ENCODE data around the gene CAPNS2.

Gene CAPNS2
- total RNA-seq: 0 to 0.04 (median 0) reads per million in 3 experiments

DNA sequence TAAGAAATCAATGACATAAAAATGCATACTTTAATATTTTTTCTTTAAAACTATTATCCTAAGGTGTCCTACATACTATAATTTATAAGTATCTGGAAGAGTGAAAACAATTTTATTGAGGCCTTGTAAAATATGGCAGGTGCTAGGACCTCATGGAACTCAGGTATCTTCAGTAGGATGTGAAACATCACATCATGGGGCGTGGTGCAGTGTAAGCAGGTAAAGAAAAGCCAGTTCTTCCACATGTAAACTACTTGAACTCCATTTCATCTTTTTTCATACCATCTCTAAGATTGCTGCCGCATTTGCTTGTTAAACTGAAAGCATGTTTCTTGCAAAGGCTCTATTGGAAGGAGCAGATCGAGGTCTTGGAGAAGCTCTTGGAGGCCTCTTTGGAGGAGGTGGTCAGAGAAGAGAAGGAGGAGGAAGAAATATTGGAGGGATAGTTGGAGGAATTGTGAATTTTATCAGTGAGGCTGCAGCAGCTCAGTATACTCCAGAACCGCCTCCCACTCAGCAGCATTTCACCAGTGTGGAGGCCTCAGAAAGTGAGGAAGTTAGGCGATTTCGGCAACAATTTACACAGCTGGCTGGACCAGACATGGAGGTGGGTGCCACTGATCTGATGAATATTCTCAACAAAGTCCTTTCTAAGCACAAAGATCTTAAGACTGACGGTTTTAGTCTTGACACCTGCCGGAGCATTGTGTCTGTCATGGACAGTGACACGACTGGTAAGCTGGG lies at the start of gene CAPNS2:
Gene CAPNS2, plus strand, starts transcription at position 253 of the 744 bp plus-strand sequence. Its CDS starts 73 bp downstream, at position 326.
- DNase-seq: no peak

DNA sequence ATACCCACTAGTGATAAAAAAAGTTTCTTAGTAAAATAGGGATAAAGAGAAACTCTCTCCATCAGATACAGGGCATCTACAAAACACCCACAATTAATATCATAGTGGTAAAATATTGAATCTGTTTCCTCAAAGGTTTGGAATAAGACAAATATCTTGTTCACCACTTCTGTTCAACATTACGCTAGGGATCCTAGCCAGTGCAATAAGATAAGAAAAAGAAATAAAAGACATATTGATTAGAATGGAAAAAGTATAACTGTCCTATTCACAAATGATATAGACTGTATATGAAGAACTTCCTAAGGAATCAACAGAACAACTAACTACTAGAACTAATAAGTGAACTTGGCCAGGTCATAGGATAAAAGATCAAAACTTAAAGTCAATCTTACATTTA lies 44.7 kb upstream of the CAPNS2 start:
- DNase-seq: no peak

DNA sequence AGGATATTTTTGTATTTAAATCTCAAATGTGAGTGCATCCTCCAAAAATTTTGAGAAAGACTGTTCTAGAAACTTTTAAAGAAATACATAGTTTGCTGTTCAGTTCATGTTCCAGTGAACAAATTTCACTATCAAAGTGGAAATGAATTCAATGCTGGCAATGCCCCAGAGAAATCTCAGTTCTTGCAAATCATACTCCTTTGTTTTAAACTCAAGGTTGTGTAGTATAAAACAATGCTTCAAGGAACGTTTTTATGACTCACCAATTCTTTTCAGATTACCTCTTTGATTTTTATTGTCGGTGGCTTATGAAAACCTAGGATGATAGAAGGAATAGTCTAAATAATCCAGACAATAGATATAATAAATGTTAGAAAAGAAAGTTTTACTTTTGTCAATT lies 40.0 kb upstream of the CAPNS2 start:
- DNase-seq: no peak

DNA sequence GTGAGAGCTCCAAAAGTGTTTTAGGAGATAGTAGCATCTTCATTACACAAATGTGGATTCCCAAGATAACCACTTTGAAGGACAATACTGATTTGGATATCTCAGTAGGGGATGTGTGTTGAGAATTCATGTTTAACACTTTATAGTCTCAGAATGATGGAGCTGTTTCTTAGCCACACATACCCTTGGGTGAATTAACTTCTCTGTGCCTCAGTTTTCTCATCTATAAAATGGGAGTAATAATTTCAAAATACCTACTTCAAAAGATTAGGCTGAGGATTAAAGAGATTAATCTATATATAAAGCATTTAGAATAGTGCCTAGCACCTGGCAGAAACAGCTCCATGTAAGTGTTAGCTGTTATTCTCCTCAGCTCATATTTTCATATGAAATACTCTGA lies 38.6 kb upstream of the CAPNS2 start:
- no peak for DNase-seq

DNA sequence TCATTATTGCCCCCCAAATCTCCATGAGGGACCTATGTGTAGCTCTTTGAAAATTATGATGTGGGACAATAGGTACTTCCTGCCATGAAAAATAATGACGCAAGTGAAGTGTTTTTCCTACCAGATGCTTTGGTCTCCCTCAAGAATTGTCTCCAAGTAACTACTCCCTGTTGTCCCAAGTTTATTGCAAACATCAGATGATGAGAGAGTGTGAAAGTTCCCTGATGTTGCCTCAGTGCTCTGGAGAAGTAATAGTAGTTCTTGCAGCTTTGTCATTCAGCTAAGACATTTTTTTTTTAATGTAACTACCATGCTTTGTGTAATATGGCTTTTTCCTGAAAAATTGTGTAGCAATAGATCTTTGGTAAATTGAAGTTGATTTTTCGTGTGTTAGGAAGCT lies 37.5 kb upstream of the CAPNS2 start:
- DNase-seq: no peak

DNA sequence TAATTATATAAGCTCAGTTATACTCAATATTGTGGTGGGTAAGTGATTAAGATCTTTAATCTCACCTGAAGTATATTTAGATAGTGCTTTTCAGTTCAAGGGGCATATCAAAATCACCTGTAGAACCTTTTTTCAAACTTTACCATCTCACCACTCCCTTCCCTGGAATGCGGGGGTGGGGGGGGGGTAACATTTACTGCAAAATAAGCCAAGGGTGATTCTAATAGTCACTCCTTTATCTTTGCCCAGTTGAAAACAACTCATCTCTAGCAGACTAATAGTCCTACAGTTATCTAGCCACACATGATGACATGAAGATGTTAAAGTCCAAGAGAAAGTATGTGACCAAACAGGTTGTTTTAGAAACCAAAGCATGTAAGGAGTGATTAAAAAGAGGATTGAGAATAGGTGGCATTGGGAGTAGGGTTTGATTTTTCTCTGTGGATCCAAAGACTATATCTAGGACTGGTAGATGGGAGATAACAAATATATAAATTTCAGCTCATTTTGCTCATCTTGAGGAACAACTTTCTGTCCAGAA lies 36.1 kb upstream of the CAPNS2 start:
- DNase-seq: no peak

DNA sequence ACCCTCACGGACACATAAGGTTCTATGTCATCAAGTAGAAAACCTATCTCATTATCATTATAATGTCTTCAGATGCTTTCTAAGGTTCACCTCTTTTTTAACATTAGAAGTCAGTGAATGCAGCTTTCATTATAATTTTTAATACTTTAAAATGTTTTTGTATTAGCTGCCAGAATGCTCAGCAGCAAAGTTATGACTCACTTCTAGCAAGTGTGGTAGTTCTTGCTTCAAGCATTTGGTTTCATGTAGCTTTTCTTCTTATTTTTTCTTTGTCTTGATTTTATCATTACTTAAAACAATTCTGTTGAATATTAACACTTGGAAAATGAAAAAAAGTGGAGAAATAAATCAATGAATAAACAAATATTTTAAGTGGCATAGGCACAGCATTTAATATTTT lies 34.3 kb upstream of the CAPNS2 start:
- no peak for DNase-seq

DNA sequence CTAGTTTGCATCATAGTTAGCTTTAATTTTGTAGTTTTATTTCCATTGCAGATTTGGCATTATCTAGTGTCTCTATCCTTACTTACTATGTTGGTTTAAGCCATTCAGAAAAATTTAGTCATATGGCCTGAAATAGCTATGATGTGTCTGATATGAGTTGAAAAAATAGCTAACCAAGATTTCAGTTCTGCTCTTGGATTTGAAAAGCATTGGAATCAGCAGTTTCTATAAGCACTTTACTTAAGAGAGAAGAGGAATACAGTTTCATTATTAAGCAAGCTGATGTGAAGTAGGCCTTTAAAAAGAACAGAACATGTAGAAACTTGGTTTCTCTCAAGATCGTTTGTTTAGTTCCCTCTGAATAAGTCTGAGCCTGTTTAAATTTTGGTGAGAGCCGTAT lies 31.7 kb upstream of the CAPNS2 start:
- DNase-seq: no peak

DNA sequence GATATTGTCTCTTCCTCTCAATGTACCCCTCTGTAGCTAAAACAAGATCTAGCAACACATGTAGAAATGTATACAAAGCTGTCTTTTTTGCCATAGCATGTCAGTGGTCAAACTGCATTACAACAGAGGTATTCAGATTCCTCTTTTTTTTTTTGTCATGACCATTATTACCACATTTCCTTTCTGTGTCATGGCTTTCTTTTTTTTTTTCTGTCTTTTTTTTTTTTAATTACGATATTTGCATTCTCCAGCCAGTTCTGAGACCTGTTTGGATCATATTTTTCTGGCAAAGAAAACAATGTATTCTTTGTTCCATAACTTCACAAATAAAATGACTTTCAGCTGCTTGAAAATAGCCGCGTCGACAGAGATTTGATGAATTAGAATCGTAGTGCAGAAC lies 27.4 kb upstream of the CAPNS2 start:
- no peak for DNase-seq

DNA sequence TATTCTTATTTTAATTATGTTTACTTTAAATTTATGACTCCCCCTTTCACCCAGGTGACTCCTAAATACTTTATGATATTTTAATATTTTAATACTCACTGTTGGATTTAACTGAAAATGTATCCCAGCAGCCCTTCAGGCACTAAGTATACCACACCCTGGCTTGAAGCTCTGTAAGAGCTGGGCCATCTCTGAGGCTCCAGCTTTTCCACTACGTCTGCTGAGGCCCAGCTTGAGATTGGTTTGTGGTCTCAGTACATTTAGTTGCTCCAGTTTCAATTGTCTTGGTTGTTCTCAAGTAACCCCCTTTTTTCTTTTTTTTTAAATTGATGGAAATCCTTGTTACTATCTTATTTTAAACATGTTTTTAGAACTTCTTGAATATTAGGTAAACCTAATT lies 27.0 kb upstream of the CAPNS2 start:
- DNase-seq: no peak

DNA sequence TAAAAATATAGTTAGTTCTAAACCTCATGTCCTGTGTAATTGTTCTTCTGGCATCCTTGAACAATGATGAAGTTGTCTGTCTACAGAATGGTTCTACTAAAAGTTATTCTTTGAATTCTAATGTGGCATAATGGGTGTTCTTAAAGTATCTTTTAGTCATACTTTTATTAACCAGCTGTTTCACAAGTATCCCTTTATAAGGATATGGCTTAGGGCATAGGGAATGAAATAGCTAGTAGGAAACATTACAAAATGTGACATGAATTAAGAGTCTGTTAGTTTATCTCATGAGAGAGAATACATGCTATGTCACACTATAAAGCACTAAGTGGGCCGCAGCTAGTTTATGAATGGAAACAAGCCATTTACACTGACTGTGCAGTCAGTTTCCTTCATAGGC lies 26.3 kb upstream of the CAPNS2 start:
- no peak for DNase-seq

DNA sequence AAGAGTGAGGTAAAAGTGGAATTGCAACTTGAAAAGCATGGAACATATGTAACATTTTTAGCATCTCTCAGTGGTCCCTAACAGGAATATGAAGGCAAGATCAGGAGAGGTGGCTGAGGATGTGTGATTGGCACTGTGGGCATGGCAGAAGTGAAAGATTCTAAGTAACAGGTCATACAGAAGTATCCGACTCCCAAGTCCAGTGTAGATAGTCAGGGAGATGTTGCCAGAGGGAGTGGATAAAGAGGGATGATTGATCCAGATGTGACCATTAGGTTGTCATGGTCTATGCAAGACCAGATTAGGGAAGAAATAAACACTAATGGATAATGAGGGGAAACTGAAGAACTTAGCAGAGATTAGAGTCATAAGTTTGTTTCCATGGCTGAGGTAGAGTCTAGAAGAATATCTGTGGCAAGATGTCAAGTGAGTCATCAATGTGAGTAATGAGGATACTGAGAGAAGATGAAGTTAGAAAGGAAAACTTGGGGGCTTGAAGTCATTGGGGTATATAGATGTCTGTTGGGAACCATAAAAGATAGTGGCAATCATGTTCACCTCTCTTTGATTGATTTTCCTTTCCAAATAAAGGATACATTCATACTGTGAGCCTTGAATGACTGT lies 23.9 kb upstream of the CAPNS2 start:
- DNase-seq: no peak

DNA sequence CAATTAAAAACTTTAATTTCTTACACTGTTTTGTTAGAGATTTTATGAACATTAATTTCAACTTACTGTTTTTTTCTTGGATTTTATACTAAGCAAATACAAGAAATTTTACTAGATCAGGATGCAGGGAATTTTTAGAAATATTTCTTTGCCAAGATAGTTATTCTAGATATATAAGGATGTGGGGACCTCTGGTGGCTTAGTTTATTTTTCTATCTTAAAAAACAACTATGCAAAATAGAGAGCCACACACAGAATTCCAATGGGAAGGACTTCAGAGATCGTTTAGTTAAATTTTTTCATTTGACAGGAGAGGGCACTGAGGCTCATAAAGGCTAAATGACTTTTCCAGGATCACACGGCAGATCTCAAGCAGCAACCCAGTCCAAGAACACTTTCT lies 23.0 kb upstream of the CAPNS2 start:
- DNase-seq: no peak

DNA sequence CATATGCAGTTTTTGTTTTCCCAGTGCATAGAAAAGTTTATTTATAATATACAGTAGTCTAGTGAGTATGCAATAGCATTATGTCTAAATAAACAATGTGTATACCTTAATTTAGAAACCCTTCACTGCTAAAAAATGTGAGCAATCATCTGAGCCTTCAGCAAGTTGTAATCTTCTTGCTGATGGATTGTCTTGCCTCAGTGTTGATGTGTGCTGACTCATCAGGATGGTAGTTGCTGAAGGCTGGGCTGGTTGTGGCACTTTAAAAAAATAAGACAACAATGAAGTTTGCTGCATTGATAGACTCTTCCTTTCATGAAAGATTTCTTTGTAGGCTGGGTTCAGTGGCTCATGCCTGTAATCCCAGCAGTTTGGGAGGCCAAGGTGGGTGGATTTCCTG lies 13.9 kb upstream of the CAPNS2 start:
- DNase-seq: no peak

DNA sequence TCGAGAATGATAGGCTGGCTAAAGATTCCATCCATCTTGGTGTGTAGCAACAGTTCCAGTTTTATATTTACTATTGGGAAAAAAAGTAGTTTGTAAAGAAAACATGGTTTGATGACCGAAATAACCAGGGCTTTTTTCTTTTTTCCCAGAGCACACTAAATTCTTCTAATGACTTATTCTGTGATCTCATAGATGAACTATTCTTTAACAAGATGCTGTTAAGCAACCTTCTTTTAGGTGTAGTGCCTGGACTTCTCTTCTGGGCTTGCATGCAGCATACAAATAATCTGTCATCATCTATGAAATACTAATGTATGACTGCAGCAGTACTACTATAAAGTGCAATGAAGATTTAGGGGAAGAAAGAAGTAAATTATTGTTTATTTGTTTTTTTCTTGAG lies 11.0 kb upstream of the CAPNS2 start:
- DNase-seq: no peak

DNA sequence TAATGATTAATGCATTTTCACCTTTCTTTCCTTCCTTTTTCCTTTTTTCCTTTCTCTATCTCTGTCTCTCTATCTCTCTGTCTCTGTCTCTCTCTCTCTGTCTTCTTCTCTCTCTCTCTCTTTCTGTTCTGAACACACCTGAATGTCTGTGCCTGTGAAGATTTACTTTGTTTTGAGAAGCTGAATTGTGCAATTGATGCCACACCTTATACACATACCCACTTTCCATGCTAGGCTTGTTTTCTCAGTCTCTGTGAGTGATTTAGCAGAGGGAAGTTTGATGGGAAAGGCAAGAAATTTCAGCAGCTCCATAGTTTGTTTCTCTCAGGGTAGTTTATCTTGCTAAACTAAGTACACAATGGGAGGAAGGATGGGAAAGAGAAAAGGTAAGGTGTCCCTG lies 9.3 kb upstream of the CAPNS2 start:
- no peak for DNase-seq

DNA sequence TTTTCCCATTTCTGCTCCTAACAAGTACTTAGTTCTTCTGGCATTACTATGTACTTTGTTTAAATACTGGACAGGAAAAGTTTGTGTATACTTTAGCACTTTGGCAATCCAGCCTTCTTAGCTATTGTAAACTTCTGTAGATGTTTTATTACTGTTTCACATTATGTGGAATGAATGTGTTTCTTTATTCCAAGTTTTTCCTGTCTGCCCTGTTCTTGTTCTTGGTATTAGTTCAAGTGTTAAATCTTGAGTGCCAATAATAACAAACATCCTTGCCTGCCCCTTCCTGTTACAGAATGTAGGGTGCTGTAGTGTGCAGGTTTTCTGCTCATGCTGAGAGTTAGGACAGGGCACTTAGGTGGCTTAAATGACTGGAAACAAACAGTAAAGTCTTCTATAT lies 7.3 kb upstream of the CAPNS2 start:
- DNase-seq: no peak

DNA sequence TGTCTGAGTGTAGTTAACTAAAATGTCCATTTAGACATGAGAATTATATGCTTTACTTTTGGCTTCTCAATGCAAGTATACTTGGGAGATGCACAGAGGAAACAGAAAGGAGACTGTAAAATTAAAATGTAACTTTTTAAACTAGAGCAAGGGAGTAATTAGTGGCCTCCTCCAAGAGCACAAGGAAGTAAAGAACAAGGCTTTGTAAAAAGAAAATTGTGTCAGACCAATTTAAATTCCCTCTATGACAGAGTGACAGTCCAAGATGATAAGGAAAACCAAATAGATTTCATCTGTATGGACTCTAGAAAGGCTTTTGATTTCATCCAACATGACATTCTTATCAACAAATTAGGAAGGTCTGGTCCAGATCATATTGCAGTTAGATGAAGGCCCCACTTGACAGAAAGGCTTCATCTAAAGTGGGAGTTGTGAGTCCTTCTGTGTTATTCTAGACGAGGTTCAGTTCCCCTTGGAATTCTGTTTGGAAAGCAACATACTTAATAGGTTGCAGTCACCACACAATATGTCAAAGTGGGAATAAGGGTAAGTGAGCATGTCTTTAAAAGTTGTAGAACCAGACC lies 6.5 kb upstream of the CAPNS2 start:
- DNase-seq: no peak

DNA sequence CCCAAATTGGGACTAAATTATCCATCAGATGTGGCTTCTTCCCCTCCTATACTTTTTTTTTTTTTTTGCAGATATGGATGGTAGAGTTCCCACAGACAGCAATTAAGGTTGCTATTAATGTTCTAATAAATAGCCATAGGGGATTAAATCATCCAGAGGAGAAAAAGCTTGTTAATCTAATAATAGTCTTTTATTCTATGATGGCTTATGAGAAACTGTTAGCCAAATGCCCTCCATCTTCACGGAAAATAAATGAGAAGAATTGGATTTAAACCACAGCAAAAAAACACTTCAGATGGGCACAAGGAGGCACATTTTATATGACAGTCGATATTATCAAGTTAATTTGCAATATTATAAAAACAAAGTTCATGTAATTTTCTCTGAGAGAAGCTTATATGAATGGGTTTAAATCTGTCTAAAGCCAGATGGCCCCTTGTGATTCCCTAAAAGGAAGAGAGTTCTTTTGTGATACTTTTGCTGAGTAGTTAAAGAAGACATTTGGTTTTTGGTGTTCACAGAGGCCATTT lies 5.1 kb upstream of the CAPNS2 start:
- DNase-seq: no peak

DNA sequence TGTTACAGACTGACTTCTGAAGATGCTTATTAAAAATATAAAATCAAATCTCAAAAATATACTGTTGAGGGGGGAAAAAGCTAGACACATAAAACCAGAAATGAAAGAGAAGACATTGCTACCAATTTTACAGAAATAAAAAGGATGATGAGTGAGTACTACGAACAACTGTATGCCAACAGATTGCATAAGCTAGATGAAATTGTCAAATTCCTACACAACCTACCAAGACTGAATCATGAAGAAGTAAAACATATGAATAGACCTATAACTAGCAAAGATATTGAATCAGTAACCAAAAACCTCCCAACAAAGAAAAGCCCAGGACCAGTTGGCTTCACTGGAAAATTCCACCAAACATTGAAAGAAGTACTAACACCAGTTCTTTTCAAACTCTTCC lies 3.5 kb upstream of the CAPNS2 start:
- DNase-seq: no peak

DNA sequence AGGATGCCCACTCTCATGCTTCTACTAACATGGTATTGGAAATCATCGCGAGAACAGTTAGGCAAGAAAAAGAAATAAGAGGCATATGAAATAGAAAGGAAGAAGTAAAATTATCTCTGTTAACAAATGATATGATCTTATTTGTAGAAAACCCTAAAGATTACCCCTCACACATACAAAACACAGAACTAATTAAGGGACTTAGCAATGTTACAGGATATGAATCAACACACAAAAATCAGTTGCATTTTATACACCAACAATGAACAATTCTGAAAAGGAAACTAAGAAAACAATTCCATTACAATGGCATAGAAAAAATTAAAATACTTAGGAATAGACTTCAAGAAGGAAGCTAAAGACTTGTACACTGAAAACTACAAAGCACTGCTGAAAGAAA lies 2.7 kb upstream of the CAPNS2 start:
- no peak for DNase-seq

DNA sequence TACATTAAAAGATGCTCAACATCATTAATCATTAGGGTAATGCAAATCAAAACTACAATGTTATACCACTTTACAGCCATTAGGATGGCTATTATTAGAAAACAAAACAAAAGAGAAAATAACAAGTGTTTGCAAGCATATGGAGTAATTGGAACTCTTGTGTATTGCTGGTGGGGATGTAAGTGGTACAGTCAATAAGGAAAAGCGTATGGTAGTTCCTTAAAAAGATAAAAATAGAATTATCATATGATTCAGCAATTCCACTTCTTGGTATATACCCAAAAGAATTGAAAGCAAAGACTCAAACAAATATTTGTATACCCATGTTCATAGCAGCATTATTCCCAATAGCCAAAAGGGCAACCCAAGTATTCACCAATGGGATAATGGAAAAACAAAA lies 1.4 kb upstream of the CAPNS2 start:
- no peak for DNase-seq

DNA sequence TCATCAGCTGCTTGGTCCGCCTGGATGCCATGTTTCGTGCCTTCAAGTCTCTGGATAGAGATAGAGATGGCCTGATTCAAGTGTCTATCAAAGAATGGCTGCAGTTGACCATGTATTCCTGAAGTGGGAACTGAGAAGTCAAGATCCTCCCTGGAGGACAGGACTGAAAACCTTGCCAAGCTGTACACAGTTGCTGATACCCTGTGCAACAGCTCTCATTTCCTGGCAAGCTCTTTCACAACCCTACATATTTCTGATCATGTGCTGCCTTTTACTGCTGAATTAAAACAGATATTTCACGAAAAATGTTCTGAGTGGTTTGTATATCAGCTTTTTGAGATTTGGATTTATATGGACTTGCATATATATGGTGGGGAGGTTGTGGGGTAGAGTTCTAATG lies 898 bp downstream of the CAPNS2 start:
- no peak for DNase-seq

DNA sequence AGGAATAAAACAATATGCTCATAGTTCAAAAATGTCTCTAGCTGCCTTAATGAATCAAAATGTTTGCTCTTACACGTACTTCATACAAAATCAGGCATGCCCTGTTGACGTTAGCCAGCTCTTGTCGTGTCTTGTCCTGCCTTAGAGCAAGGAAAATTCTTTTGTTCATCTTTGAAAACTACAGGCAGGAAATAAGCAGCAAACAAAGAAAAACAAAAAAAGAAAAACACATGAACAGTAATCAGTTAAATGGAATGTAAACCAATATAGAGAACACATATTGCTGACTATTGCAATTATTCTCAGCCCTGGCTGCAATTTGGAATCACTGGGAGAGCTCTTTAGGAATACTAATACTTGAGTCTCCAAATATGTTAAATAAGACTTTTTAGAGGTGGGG lies 1.7 kb downstream of the CAPNS2 start:
- DNase-seq: no peak
